Measurements from ENCODE around the gene OR6C3.
"Not testable (repeated sequence)": the region's sequence is repeated elsewhere in the genome, so short reads cannot be mapped to it uniquely, and the experiment has no call there.

GRCh38 chr12:55355338-55355737 lies 24.8 kb downstream of the OR6C3 start:
- not testable (repeated sequence) for TF ChIP-seq TAF1, POLR2A, POLR2AphosphoS5, POU2F2, SPI1 (IDR thresholded peaks at IDR 0.05; ENCODE audit: low read depth, low read length)

All from GM12891 (cell line).